Caco-2 (cell line): ENCODE data around the gene CPSF3. TPM values are rescaled to one million over a fixed set of nuclear protein-coding genes. Genes with fewer than 3 reads are reported as not detected.
"Not testable (repeated sequence)": the region's sequence is repeated elsewhere in the genome, so short reads cannot be mapped to it uniquely, and the experiment has no call there.

Experiments
- BruUV-seq: library from RNA; stranded (reverse); fragments of 400-500 nt; replicated peaks from 2 replicates; lab custom pipeline; 2021; lab: Mats Ljungman, UMichigan
- CTCF ChIA-PET: fragments of 300-600 bp; sonication (Branson Sonifier 250); formaldehyde crosslinking; loops from one replicate; lab custom pipeline; 2022; ENCODE audit warnings: antibody characterized with exemption; lab: Charles Lee
- POLR2A ChIA-PET: fragments of 300-600 bp; sonication (Branson Sonifier 250); formaldehyde crosslinking; loops from one replicate; lab custom pipeline; 2022; ENCODE audit warnings: antibody characterized with exemption; lab: Charles Lee
- DNase-seq, 2 experiments: peaks; one replicate each; pipeline versions ENCODE4 v3.0.0 to v3.0.0-alpha.2; 2020 to 2022
- H3K27me3 ChIP-seq: replicated peaks from 2 replicates; pipeline ENCODE4 v1.6.0; 2011; ENCODE audit warnings: low read length; ENCODE audit not compliant: control insufficient read depth, insufficient read depth
- H3K36me3 ChIP-seq: 2 replicates; pipeline ENCODE4 v1.5.1; 2011; ENCODE audit warnings: low read length; ENCODE audit not compliant: control insufficient read depth, insufficient read depth
- H3K4me1 ChIP-seq: fragments of 250-450 bp; sonication (Bioruptor Pico); 2 replicates; pipeline ENCODE4 v1.5.1; 2020; ENCODE audit warnings: mild to moderate bottlenecking
- H3K4me3 ChIP-seq: 2 replicates; pipeline ENCODE4 v1.5.1; 2011; ENCODE audit warnings: low read depth, mild to moderate bottlenecking, control low read depth, low read length
- H3K9me3 ChIP-seq: fragments of 250-450 bp; sonication (Bioruptor Pico); 2 replicates; pipeline ENCODE4 v1.5.1; 2020; ENCODE audit warnings: mild to moderate bottlenecking, moderate library complexity
- H3K27ac Mint-ChIP-seq: one replicate; pipeline ENCODE4 v1.8.0; 2022; ENCODE audit warnings: mixed read lengths; ENCODE audit not compliant: unreplicated experiment
- H3K27me3 Mint-ChIP-seq: one replicate; pipeline ENCODE4 v1.8.0; 2022; ENCODE audit warnings: mixed read lengths; ENCODE audit not compliant: insufficient read depth, unreplicated experiment
- H3K36me3 Mint-ChIP-seq: one replicate; pipeline ENCODE4 v1.8.0; 2022; ENCODE audit warnings: mild to moderate bottlenecking, mixed read lengths; ENCODE audit not compliant: insufficient read depth, unreplicated experiment
- H3K4me1 Mint-ChIP-seq: one replicate; pipeline ENCODE4 v1.8.0; 2022; ENCODE audit warnings: low read depth, mixed read lengths; ENCODE audit not compliant: unreplicated experiment
- H3K4me3 Mint-ChIP-seq: one replicate; pipeline ENCODE4 v1.8.0; 2022; ENCODE audit warnings: mild to moderate bottlenecking, moderate library complexity, mixed read lengths; ENCODE audit not compliant: unreplicated experiment
- H3K9me3 Mint-ChIP-seq: one replicate; pipeline ENCODE4 v1.8.0; 2022; ENCODE audit warnings: mixed read lengths; ENCODE audit not compliant: unreplicated experiment
- intact Hi-C: fragments of 100-400 bp; cut with micrococcal nuclease; formaldehyde crosslinking; loops from one replicate; pipeline ENCODE4 v1.10.0; 2022; ENCODE audit not compliant: unreplicated experiment
- total RNA-seq: library from RNA; stranded (reverse); gene quantifications from 2 replicates; pipeline ENCODE4 v1.2.3, GENCODE V29; 2022
- TF ChIP-seq, protein P1 (sequence below), 2 experiments: fragments of 200-600 bp in 1 of 2; IDR thresholded peaks; 1 replicate in 1 of 2; 2 replicates in 1 of 2; pipeline versions ENCODE4 v1.5.1 to v1.8.0; 2011 to 2022; ENCODE audit warnings: antibody characterized with exemption in 1 of 2, control low read depth in 1 of 2, inconsistent platforms in 1 of 2, low read depth in 1 of 2, low read length in 1 of 2, mild to moderate bottlenecking in 1 of 2, moderate library complexity in 1 of 2; ENCODE audit not compliant: insufficient read depth in 1 of 2, severe bottlenecking in 1 of 2, unreplicated experiment in 1 of 2

Gene CPSF3
- total RNA-seq, 1 experiment from 2014 or later = 95.0 TPM

DNA sequence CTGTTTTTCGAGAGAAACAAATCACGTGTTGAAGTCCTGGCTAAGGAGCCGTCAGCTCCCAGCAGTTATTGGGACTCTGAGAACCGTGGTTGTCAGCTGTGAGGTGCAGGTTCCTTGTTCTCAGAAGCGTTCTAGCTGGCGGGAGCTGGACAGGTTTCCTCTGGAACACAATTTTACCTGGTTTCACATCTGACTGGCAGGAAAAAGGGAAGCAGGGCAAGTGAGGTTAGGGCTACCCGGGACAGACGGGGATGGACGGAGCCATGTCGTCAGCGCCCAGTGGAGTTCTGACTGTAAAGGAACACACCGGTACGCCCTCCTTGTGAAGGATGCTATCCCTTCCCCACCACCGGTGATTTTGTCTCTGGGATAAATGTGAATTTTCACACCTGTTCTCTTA is 26.3 kb upstream of the CPSF3 start:
- Mint-ChIP-seq H3K9me3 (no peaks in the 10 kb centered on the region), H3K27ac (no peak overlapping the region), H3K4me1 (peaks cover 9% of the 10 kb centered on the region), H3K36me3 (peaks cover 16% of the 10 kb centered on the region), H3K27me3 (no peaks in the 10 kb centered on the region), H3K4me3 (no peak overlapping the region)
- intact Hi-C loops = no loop called here
- CTCF ChIA-PET = no interaction called here
- BruUV-seq = no TSS peak
- TF ChIP-seq, protein P1, sequence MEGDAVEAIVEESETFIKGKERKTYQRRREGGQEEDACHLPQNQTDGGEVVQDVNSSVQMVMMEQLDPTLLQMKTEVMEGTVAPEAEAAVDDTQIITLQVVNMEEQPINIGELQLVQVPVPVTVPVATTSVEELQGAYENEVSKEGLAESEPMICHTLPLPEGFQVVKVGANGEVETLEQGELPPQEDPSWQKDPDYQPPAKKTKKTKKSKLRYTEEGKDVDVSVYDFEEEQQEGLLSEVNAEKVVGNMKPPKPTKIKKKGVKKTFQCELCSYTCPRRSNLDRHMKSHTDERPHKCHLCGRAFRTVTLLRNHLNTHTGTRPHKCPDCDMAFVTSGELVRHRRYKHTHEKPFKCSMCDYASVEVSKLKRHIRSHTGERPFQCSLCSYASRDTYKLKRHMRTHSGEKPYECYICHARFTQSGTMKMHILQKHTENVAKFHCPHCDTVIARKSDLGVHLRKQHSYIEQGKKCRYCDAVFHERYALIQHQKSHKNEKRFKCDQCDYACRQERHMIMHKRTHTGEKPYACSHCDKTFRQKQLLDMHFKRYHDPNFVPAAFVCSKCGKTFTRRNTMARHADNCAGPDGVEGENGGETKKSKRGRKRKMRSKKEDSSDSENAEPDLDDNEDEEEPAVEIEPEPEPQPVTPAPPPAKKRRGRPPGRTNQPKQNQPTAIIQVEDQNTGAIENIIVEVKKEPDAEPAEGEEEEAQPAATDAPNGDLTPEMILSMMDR (IDR thresholded peaks at IDR 0.05; ENCODE audit: insufficient read depth in 1 of 2, low read depth in 1 of 2, low read length in 1 of 2, severe bottlenecking in 1 of 2, unreplicated experiment in 1 of 2) = no peak
- H3K36me3 ChIP-seq = no peaks in the 10 kb centered on the region
- peak in 1 of 2 experiments; percentile 16 for DNase-seq
- H3K27me3 ChIP-seq = no peaks in the 10 kb centered on the region
- no peak overlapping the region for H3K4me3 ChIP-seq
- POLR2A ChIA-PET = no interaction called here
- H3K4me1 ChIP-seq = no peaks in the 10 kb centered on the region
- H3K9me3 ChIP-seq = no peaks in the 10 kb centered on the region

DNA sequence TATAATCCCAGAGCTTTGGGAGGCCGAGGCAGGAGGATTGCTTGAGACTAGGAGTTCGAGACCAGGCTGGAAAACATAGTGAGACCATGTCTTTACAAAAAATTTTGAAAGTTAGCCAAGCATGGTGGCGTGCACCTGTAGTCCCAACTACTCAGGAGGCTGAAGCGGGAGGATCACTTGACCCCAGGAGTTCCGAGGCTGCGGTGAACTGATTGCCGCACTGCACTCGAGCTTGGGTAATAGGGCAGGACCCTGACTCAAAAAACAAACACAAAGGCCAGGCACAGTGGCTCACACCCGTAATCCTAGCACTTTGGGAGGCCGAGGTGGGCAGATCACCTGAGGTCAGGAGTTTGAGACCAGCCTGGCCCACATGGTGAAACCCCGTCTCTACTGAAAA is 25.2 kb upstream of the CPSF3 start:
- H3K27ac Mint-ChIP-seq, H3K4me1 ChIP-seq, H3K36me3 ChIP-seq, H3K4me3 ChIP-seq, H3K27me3 ChIP-seq, intact Hi-C loops, H3K4me1 Mint-ChIP-seq, H3K4me3 Mint-ChIP-seq, CTCF ChIA-PET, H3K9me3 Mint-ChIP-seq, BruUV-seq, H3K9me3 ChIP-seq, H3K27me3 Mint-ChIP-seq, POLR2A ChIA-PET: not testable (repeated sequence)
- peak in 1 of 2 experiments; percentile 13 for DNase-seq
- peaks cover 16% of the 10 kb centered on the region for H3K36me3 Mint-ChIP-seq

DNA sequence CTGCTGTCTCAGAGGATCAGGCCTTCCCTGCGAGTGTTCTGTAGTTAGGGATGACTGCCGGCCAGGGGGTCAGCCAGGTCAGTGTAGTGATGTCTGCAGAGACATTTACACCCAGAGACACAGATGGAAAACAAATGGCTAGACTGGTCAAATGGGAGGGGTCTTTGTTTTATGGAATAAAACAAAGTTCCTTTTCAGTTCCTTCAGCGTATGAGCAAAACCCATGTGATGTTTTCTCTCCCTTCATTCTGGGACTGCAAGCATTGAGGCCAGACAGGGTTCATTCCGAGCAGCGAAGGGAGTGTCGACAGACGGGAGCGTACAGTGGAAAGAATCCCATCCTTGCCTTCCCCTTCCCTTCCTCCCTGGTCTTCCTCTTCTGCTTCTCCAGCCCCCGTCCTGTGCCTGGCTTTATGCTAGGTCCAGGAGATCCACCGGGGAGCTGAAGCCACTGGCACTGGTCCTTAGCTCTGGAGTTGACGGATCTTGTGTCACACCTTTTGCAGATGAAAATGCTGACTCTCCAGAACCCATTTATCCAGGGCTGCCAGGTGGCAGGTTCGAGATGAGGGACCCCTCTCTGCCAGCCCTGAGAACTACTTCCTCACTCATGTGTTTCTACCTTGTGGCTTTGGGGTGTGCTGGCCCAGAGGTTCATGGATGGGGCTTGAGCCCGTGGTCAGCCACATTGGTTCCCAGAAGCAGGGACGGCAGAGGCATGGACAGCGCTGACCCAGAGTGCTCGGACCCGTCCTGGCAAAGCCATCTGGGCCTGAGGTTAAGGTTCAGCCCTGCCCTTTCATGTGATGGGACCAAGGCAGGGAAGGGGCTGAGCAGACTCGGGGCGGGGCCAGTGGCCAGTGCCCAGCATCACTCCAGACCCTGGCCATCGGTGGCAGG is 24.3 kb upstream of the CPSF3 start:
- H3K27me3 ChIP-seq = no peaks in the 10 kb centered on the region
- no peaks in the 10 kb centered on the region for H3K36me3 ChIP-seq
- H3K4me3 ChIP-seq = no peak overlapping the region
- no peak overlapping the region for H3K27ac Mint-ChIP-seq
- H3K4me3 Mint-ChIP-seq = no peak overlapping the region
- TF ChIP-seq, protein P1 (IDR thresholded peaks at IDR 0.05; ENCODE audit: insufficient read depth in 1 of 2, low read depth in 1 of 2, low read length in 1 of 2, severe bottlenecking in 1 of 2, unreplicated experiment in 1 of 2) = no peak
- intact Hi-C loops = no loop called here
- no peaks in the 10 kb centered on the region for H3K9me3 ChIP-seq
- ChIA-PET POLR2A (no interaction called here), CTCF (no interaction called here)
- no peaks in the 10 kb centered on the region for H3K27me3 Mint-ChIP-seq
- DNase-seq = peak in 1 of 2 experiments; percentile 20
- BruUV-seq = no TSS peak
- H3K4me1 Mint-ChIP-seq = peaks cover 9% of the 10 kb centered on the region
- H3K9me3 Mint-ChIP-seq = no peaks in the 10 kb centered on the region
- H3K36me3 Mint-ChIP-seq = peaks cover 22% of the 10 kb centered on the region
- H3K4me1 ChIP-seq = no peaks in the 10 kb centered on the region
